Measurements from ENCODE around the gene DRD4.
"Not testable (repeated sequence)": the region's sequence is repeated elsewhere in the genome, so short reads cannot be mapped to it uniquely, and the experiment has no call there.

DRD4 gene

DNA sequence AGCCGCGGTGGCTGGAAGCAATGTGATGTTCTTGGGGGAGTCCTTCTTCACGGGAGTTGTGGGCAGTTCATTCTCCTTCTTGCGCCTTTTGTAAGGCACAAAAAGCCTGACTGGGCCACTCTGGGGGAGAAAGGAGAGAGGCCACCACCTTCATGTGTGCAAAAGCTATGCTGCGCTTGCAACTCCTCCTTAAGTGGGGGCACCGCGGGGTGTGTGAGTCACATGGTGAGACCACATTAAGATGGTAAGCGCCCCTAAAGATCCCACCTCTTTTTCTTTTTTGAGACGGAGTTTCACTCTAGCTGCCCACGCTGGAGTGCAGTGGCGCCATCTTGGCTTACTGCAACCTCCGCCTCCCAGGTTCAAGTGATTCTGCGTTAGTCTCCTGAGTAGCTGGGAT lies 43.9 kb downstream of the DRD4 start:
- no peak for DNase-seq

DNA sequence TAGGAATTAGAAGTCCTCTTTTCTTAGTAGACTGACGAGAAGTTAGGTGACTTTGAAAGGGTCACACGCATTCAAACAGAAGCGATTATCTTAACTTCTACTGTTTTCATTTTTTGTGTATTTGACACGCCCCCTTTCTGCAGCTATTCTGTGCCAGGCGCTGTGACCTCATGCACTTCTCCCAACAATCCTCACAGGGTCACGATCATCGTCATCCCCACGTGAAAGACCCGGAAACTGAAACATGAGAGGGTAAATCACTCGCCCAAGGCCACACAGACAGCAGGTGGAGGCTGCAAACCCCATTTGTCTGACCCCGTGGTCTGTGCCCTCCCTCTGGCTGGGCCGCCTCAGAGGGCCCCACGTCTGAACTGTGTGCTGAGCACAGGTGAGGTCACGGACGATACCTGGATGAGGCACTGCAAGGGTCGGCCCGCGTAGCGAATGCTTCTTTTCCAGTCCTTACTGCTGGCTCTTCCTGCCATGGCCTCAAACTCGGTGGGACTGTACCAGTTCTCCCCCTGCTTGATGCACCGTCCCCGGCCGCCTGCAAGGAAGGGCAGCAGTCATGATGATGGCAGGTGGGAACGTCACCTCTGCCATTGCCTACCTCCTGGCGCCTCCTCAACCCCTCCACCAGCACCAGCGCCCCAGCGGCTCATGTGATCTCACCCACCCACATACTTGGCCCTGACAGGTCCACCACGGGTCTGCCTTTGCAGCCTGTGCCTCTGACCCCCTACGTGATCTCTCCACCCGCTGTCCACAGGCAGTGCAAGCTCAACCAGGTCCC lies 49.6 kb downstream of the DRD4 start:
- DNase-seq = no peak

DNA sequence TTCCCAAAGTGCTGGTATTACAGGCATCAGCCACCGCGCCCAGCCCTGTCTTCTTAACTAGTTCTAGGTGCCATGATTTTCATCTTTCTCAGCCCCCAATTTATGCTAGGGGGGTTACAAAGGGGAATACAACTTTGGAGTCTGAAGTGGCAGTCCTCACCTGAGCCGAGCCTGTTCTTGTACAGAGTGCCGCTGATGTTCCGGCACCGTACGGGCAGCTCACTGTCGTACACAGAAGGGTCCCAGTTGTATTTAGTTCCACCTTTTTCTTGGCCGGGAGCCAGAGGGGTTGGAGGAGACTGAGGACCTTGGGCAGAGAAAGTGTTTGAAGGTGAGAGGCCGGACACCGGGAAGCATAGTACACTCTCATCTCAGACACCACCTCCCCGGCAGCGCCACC lies 50.7 kb downstream of the DRD4 start:
- no peak for DNase-seq

DNA sequence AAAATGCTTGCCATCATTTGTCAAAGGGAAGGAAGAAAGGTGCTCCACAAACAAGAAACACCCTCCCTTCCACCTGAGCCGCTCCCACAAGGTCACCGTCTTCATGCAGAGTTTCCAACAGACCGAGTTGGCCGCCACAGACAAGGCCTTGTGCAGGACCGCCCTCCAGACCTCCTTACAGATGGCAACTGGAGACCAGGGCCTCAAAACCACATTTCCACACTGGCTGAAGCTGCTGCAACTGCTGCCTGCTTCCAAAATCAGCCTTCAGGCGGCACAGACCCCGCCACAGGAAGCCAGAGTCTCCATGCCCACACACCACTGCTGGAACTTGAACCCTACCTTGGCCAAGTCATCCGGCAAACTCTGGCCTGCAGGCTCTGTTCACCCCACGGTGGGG lies 51.6 kb downstream of the DRD4 start:
- no peak for DNase-seq

DNA sequence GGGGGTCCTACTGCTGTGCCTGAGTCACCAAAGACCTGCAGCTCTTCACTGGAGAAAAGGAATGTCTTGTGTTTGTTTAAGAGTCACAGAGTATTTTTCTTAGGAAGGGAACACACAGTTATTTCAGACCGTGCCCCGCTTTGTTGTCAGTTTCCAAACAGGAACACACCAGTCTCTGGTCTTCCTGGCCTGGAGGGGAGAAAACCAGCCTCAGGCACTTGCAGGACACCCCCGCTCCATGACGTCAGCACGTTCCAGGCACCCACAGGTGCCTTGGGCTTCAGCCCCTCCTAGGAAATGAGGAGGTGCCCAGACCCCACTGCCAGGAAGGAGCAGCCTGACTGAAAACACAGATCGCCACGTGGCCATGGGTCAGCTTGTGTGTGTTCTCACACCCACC lies 52.6 kb downstream of the DRD4 start:
- DNase-seq = no peak

DNA sequence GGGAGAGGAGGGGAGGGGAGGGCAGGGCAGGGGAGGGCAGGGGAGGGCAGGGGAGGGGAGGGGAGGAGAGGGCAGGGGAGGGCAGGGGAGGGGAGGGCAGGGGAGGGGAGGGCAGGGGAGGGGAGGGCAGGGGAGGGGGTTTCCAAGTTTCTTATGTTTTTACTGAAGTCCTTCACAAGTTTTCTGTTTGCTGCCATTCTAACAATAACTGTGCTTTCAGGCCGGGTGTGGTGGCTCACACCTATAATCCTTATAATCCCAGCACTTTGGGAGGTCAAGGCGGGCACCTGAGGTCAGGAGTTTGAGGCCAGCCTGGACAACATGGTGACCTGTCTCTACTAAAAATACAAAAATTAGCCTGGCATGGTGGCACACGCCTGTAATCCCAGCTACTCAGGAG lies 53.2 kb downstream of the DRD4 start:
- not testable (repeated sequence) for DNase-seq

All from retina (tissue), 1 donor.